Measurements from ENCODE around the gene KRTAP21-3.

The KRTAP21-3 gene

DNA sequence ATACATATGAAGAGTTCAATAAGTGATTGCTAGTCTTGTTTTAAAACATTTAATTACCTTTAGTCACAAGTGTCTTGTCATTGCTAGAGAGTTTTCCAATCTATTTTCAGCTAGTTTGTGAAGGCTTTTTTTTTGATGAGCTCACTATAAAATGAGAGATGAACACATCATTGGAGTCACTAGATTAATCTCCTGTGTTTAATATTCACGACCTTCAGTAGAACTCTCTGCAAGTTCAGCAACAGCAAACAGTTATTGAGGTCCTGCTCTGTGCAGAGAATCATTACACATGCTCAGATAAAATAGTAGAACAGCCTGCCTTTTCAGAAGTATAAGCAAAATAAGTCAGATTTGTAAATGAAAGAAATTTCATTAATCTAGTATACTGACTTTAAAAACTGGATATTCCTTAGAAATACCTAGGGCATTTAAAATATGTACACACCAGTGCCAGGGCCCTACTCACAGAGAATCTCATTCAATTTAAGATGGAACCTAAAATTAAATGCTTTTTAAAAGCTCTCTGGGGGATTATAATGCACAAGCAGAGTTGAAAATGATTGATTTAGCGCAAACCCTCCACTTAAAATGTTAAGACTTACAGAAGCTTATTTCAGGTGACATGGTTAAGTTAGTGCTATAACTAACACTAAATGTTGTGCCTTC is 45.5 kb downstream of the KRTAP21-3 start:
- no peaks in the 10 kb centered on the region for H3K4me1 ChIP-seq (ENCODE audit: control insufficient read depth in 5 of 5, insufficient read depth in 5 of 5, low read length in 5 of 5)
- H3K36me3 ChIP-seq (ENCODE audit: control insufficient read depth in 5 of 5, insufficient read depth in 5 of 5, low read length in 5 of 5): no peaks in the 10 kb centered on the region
- H3K27me3 ChIP-seq (ENCODE audit: control insufficient read depth in 5 of 5, insufficient read depth in 4 of 5, low read length in 5 of 5): no peaks in the 10 kb centered on the region
- H3K9ac ChIP-seq (ENCODE audit: low read length in 5 of 5): no peak overlapping the region
- H3K4me3 ChIP-seq (ENCODE audit: low read depth in 1 of 5, low read length in 5 of 5): no peak overlapping the region
- H3K27ac ChIP-seq (ENCODE audit: low read depth, low read length): no peak overlapping the region
- peaks cover 0 to 4% (median 0%) of the 10 kb centered on the region in 5 donors for H3K9me3 ChIP-seq (ENCODE audit: control insufficient read depth in 5 of 5, low read length in 5 of 5)

DNA sequence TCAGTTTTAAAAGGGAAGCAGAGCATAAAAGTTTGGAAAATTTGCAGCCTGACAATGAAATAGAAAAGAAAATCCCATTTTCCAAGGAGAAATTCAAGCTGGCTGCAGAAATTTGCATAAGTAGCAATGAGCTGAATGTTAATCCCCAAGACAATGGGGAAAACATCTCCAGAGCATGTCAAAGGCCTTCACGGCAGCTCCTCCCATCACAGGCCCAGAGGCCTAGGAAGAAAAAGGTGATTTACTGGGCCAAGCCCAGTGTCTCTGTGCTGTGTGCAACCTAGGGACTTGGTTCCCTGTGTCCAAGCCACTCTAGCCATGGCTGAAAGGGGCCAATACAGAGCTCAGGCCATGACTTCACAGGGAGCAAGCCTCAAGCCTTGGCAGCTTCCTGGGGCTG is 49.8 kb downstream of the KRTAP21-3 start:
- Histone ChIP-seq H3K9me3 (ENCODE audit: control insufficient read depth in 5 of 5, low read length in 5 of 5) (peaks cover 0 to 4% (median 0%) of the 10 kb centered on the region in 5 donors), H3K4me1 (ENCODE audit: control insufficient read depth in 5 of 5, insufficient read depth in 5 of 5, low read length in 5 of 5) (peaks cover 0 to 9% (median 3%) of the 10 kb centered on the region in 5 donors), H3K27ac (ENCODE audit: low read depth, low read length) (no peak overlapping the region), H3K27me3 (ENCODE audit: control insufficient read depth in 5 of 5, insufficient read depth in 4 of 5, low read length in 5 of 5) (no peaks in the 10 kb centered on the region), H3K4me3 (ENCODE audit: low read depth in 1 of 5, low read length in 5 of 5) (no peak overlapping the region), H3K36me3 (ENCODE audit: control insufficient read depth in 5 of 5, insufficient read depth in 5 of 5, low read length in 5 of 5) (no peaks in the 10 kb centered on the region), H3K9ac (ENCODE audit: low read length in 5 of 5) (no peak overlapping the region)
